GM19099 (cell line): ENCODE measurements around the gene IL2RA.

Experiments used
- POLR2A ChIP-seq: IDR thresholded peaks from 3 replicates; pipeline ENCODE4 v1.6.1; 2011; ENCODE audit warnings: low read depth; ENCODE audit not compliant: insufficient read length; ENCODE audit errors: extremely low read depth

Gene IL2RA

GRCh38 chr10:6037422-6037821 is 24.7 kb downstream of the IL2RA start:
- no peak for TF ChIP-seq POLR2A

DNA sequence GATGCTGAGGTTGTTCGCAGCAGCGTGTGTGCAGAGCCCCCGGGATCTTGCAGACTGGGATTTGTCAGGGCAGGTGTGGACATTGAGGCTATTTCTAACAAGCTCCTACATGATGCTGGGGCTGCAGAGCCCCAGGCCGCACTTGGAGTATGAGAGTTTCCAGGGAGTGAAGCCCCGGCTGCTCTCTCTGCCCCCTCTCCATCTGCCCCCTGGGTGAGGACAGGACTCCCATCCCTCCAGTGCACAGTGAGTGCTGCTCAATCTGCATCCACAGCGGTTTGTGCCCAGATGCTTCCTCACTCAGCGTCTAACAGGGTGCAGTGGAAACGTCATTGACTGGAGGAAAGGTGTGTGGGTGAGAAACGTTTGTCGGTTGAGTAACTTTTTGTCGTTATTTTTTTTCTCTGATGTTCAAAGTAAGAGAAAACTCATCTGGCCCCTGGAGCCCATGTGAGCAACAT is 25.3 kb downstream of the IL2RA start:
- TF ChIP-seq POLR2A = no peak

DNA sequence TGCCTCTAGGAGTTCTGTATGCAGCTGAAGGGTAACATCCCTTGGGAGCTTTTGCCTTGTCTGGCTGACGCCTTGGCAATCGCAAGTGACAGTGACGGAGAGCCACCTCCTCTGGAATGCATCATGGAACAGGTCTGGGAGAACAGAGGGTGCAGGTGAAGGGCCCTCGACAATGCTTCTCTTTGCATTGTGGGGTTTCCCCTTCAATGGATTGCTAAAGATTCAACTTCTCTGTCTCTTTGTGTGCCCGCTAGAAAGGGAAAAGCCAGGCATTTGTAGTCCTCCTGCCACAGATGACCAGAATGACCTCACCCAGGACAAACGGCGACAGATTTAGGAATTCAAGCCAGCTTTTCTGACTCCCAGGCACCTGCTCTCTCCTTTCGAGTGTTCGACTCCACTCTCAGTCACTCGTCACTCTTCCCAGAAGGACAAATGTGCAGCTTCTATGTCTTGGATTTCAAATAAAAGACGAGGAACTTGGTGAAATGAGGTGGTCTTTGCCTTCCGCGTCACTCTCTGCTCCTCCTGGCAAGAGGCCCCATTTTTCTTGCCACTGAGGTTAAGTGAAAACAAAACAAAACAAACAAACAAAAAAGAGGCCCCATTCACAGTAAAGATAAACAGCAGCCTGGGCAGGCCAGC is 26.1 kb downstream of the IL2RA start:
- no peak for TF ChIP-seq POLR2A

DNA sequence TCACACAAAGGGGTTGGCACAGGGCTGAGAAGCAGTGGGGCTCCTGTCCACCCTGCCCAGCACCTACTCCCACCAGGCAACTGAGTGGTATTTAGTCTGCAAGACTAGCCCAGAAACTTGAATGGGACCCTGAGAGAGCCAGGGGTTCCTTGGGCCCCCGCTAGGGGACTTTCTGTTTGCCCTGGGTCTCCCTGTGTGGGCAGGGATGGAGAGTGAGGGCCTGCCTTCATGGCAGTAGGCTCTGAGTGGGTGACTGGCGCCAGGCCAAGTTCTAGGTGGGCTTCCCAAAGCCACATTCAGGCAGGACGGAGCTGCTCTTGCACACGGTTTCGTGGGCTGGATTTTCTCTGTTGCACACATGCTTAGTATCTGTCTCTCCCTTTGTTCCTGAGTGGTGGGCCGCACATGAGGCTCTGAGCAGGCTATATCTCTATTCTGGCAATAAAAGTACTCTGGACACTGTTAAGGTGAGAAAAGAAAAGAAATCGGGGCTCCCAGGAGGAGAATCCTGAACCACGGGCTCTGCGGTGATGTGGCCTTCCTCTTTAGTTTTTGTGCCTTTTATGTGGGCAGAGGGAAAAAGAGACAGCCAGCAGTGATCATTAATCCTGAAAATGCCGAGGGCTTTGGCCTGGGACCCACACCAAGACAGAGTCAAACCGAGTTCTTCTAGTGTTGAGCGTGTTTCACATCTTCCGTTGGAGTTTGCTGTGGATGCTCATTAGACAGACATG is 26.9 kb downstream of the IL2RA start:
- TF ChIP-seq POLR2A = no peak

GRCh38 chr10:6034371-6034770 is 27.8 kb downstream of the IL2RA start:
- TF ChIP-seq POLR2A = no peak

DNA sequence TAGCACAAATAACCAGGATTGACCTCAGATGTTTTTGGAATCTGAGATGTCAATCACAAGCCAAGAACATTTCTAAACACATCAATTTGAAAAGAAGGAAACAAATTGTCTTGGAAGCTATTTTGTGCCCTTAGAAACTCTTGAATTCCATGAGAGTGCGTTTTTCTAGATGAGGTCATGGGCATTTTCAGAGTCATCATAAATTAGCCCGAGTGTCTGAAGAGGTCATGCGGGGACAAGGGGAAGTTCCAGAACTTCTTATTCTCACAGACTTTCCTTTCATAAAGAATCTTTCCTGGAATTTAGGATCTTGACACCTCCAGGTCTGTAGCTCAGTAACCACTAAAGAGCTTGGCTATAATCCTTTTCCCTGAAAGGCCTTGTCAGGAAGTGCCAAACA is 28.2 kb downstream of the IL2RA start:
- TF ChIP-seq POLR2A = no peak

GRCh38 chr10:6030940-6031339 is 31.2 kb downstream of the IL2RA start:
- TF ChIP-seq POLR2A = no peak

DNA sequence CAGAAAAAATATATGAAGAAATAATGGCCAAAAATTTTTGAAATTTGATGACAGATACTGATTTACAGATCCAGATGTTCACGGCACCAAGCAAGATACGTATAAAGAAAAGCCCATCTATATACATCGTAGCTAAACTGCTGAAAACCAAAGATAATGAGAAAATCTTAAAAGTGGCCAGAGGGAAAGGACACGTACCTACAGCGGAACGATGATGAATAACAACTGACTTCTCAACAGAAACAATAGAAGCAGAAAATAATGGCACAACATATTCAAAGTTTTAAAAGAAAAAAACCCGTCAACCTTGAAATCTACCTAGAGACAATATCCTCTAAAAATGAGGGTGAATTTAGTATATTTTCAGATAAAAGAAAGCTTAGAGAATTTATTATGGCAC is 31.9 kb downstream of the IL2RA start:
- TF ChIP-seq POLR2A = no peak

DNA sequence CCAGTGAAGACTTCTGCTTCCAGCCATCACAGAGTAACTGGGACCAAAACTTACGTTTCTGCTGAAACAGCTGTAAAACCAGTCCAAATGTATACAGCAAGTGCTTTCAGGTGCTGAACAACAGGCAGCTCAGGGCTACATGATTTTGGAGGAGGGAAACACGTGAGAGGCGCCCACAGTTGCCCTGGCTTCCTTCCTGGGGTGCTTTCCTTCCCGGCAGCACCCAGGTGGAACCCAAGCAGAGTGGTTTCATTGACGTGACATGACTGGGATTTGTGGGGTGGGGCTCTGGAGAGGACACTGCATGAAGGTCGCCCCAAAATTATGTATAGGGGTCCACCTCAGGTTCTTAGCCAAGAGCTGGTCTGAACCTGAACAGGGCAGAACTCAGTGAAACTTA is 34.2 kb downstream of the IL2RA start:
- TF ChIP-seq POLR2A = no peak

DNA sequence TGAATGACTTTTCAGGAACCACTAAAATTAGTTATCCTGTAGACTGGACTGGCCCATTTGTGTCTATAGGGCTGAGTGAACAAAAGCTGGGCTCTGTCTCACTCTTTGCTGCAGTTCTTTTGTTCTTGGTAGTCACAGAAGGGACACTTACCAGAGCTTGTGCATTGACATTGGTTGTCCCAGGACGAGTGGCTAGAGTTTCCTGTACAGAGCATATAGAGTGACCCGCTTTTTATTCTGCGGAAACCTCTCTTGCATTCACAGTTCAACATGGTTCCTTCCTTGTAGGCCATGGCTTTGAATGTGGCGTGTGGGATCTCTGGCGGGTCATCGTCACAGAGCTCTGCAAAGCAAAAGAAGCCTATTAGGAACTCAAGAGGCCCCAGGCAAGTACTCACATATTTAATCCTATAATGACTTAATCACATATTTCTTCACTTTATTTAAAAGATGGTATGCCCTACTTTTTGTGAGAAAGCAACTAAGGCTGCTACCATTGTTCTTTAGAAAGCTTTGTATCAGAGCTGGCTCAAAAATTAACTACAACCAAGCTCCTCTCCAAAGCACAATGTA is 36.4 kb downstream of the IL2RA start:
- TF ChIP-seq POLR2A = no peak

DNA sequence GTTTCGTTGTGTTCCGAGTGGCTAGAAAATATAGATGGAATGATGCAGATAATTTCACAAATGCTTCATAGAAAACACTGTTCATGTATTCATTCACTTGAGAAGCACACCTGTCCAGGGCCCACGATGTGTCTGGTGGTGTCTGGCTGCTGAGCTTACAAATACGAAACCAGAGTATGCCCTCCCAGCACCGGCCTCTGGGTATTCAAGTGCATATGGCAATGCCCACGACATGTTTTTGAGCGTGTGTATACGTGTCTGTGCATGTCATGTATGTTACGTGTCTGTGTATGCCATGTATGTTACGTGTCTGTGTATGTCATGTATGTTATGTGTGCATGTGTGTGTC is 37.9 kb downstream of the IL2RA start:
- TF ChIP-seq POLR2A = no peak

- TF ChIP-seq POLR2A = no peak
Measured at GRCh38 chr10:6023661-6024333, 38.4 kb downstream of the IL2RA start.

- no peak for TF ChIP-seq POLR2A
Measured at GRCh38 chr10:6022660-6023059, 39.5 kb downstream of the IL2RA start.

GRCh38 chr10:6020826-6021225 is 41.3 kb downstream of the IL2RA start:
- no peak for TF ChIP-seq POLR2A

- no peak for TF ChIP-seq POLR2A
Measured at GRCh38 chr10:6019796-6020195, 42.4 kb downstream of the IL2RA start.
